H9 (cell line): ENCODE results near the gene ST6GALNAC3. TPM values are rescaled to one million over a fixed set of nuclear protein-coding genes. Genes with fewer than 3 reads are reported as not detected.

Experiments
- DNase-seq: peaks from one replicate; pipeline ENCODE4 v3.0.0-alpha.2; 2017
- H2AFZ ChIP-seq: one replicate; pipeline ENCODE4 v1.6.1; 2013; ENCODE audit warnings: mild to moderate bottlenecking, low read length, control low read depth, moderate library complexity
- H2AK5ac ChIP-seq: 2 replicates; pipeline ENCODE4 v1.6.1; 2013; ENCODE audit warnings: low read length, control low read depth, mixed read lengths; ENCODE audit not compliant: insufficient read length
- H2BK120ac ChIP-seq: one replicate; pipeline ENCODE4 v1.6.1; 2013; ENCODE audit warnings: low read depth, mild to moderate bottlenecking, low read length, control low read depth, inconsistent platforms; ENCODE audit not compliant: poor library complexity, severe bottlenecking
- H2BK12ac ChIP-seq: 2 replicates; pipeline ENCODE4 v1.6.1; 2013; ENCODE audit warnings: low read length, control low read depth, mixed read lengths, low read depth; ENCODE audit not compliant: insufficient read length
- H2BK15ac ChIP-seq: 2 replicates; pipeline ENCODE4 v1.6.1; 2013; ENCODE audit warnings: low read depth, low read length, control low read depth
- H2BK20ac ChIP-seq: one replicate; pipeline ENCODE4 v1.6.1; 2013; ENCODE audit warnings: low read depth, mild to moderate bottlenecking, low read length, control low read depth, inconsistent platforms; ENCODE audit not compliant: poor library complexity, severe bottlenecking
- H2BK5ac ChIP-seq: 2 replicates; pipeline ENCODE4 v1.6.1; 2013; ENCODE audit warnings: low read length, control low read depth, mixed read lengths; ENCODE audit not compliant: insufficient read length
- H3K14ac ChIP-seq: 2 replicates; pipeline ENCODE4 v1.6.1; 2013; ENCODE audit warnings: low read length, control low read depth; ENCODE audit not compliant: insufficient read depth
- H3K18ac ChIP-seq: 2 replicates; pipeline ENCODE4 v1.6.1; 2013; ENCODE audit warnings: low read depth, mild to moderate bottlenecking, mixed read lengths, low read length, control low read depth; ENCODE audit not compliant: insufficient read length
- H3K23ac ChIP-seq: 2 replicates; pipeline ENCODE4 v1.6.1; 2013; ENCODE audit warnings: low read length, control low read depth, mixed read lengths, low read depth; ENCODE audit not compliant: insufficient read length
- H3K23me2 ChIP-seq: 2 replicates; pipeline ENCODE4 v1.6.1; 2013; ENCODE audit warnings: low read depth, mild to moderate bottlenecking, mixed read lengths, low read length, control low read depth; ENCODE audit not compliant: insufficient read length, poor library complexity, severe bottlenecking
- H3K27ac ChIP-seq: 2 replicates; pipeline ENCODE4 v1.5.1; 2013; ENCODE audit warnings: low read length, control low read depth, mixed read lengths, low read depth; ENCODE audit not compliant: insufficient read length
- H3K27me3 ChIP-seq: 2 replicates; pipeline ENCODE4 v1.6.1; 2013; ENCODE audit warnings: low read length, control low read depth, inconsistent platforms; ENCODE audit not compliant: insufficient read depth
- H3K4ac ChIP-seq: 2 replicates; pipeline ENCODE4 v1.6.1; 2013; ENCODE audit warnings: low read depth, mild to moderate bottlenecking, control low read depth, inconsistent platforms, low read length, moderate library complexity
- H3K4me1 ChIP-seq: 2 replicates; pipeline ENCODE4 v1.6.1; 2013; ENCODE audit warnings: low read length, control low read depth, inconsistent platforms; ENCODE audit not compliant: insufficient read depth
- H3K4me2 ChIP-seq: 2 replicates; pipeline ENCODE4 v1.6.1; 2013; ENCODE audit warnings: low read length, control low read depth, mixed read lengths; ENCODE audit not compliant: insufficient read length, insufficient read depth
- H3K56ac ChIP-seq: 2 replicates; pipeline ENCODE4 v1.6.1; 2013; ENCODE audit warnings: low read depth, mild to moderate bottlenecking, mixed read lengths, low read length, control low read depth; ENCODE audit not compliant: insufficient read length
- H3K79me1 ChIP-seq: 2 replicates; pipeline ENCODE4 v1.6.1; 2013; ENCODE audit warnings: low read depth, mild to moderate bottlenecking, moderate library complexity, low read length, control low read depth, inconsistent platforms; ENCODE audit not compliant: insufficient read depth, poor library complexity, severe bottlenecking
- H3K79me2 ChIP-seq: 2 replicates; pipeline ENCODE4 v1.6.1; 2013; ENCODE audit warnings: low read length, control low read depth, inconsistent platforms; ENCODE audit not compliant: insufficient read depth
- H3K9ac ChIP-seq: 2 replicates; pipeline ENCODE4 v1.6.1; 2013; ENCODE audit warnings: low read length, control low read depth, mixed read lengths; ENCODE audit not compliant: insufficient read length; ENCODE audit errors: extremely low read depth
- H3K9me3 ChIP-seq: one replicate; pipeline ENCODE4 v1.6.1; 2013; ENCODE audit warnings: low read depth, low read length, inconsistent platforms; ENCODE audit not compliant: control insufficient read depth
- H3T11ph ChIP-seq: one replicate; pipeline ENCODE4 v1.6.1; 2013; ENCODE audit warnings: mild to moderate bottlenecking, low read length, control low read depth, inconsistent platforms
- H4K20me1 ChIP-seq: one replicate; pipeline ENCODE4 v1.6.1; 2013; ENCODE audit not compliant: control insufficient read depth, insufficient read length, insufficient read depth
- H4K5ac ChIP-seq: 2 replicates; pipeline ENCODE4 v1.6.1; 2013; ENCODE audit warnings: low read depth, mild to moderate bottlenecking, mixed read lengths, low read length, control low read depth; ENCODE audit not compliant: insufficient read length
- H4K8ac ChIP-seq: replicated peaks from 2 replicates; pipeline ENCODE4 v1.6.1; 2013; ENCODE audit warnings: low read length, control low read depth, mixed read lengths, low read depth; ENCODE audit not compliant: insufficient read length
- H4K91ac ChIP-seq: 2 replicates; pipeline ENCODE4 v1.6.1; 2013; ENCODE audit warnings: low read depth, mild to moderate bottlenecking, moderate library complexity, mixed read lengths, low read length, control low read depth; ENCODE audit not compliant: insufficient read length
- H3K27ac Mint-ChIP-seq, 3 experiments: 2 replicates in 2 of 3; 3 replicates in 1 of 3; pipeline ENCODE4 v1.8.0; 2020 to 2021; ENCODE audit warnings: mixed read lengths in 3 of 3, mild to moderate bottlenecking in 1 of 3, moderate library complexity in 1 of 3
- H3K27me3 Mint-ChIP-seq: 2 replicates; pipeline ENCODE4 v1.8.0; 2021; ENCODE audit warnings: low read depth, mild to moderate bottlenecking, moderate library complexity, mixed read lengths
- H3K36me3 Mint-ChIP-seq, 3 experiments: 2 replicates in 2 of 3; 3 replicates in 1 of 3; pipeline ENCODE4 v1.8.0; 2020 to 2021; ENCODE audit warnings: low read depth in 3 of 3, mixed read lengths in 3 of 3; ENCODE audit not compliant: insufficient read depth in 1 of 3
- H3K4me1 Mint-ChIP-seq, 2 experiments: 2 replicates each; pipeline ENCODE4 v1.8.0; 2020; ENCODE audit warnings: mixed read lengths in 2 of 2
- H3K4me3 Mint-ChIP-seq, 2 experiments: 2 replicates in 1 of 2; 3 replicates in 1 of 2; pipeline ENCODE4 v1.8.0; 2020 to 2021; ENCODE audit warnings: mild to moderate bottlenecking in 2 of 2, mixed read lengths in 2 of 2, moderate library complexity in 1 of 2
- H3K9me3 Mint-ChIP-seq, 2 experiments: 2 replicates in 1 of 2; 3 replicates in 1 of 2; pipeline ENCODE4 v1.8.0; 2020; ENCODE audit warnings: mild to moderate bottlenecking in 2 of 2, mixed read lengths in 2 of 2, moderate library complexity in 1 of 2
- CTCF ChIP-seq: fragments of 200-600 bp; sonication (generic); conservative IDR thresholded peaks from 3 replicates; pipeline ENCODE4 v1.8.0; 2021; ENCODE audit warnings: antibody characterized with exemption, mild to moderate bottlenecking
- WGBS: extraction: QIAGEN DNeasy Blood & Tissue Kit; methylation state at CpG from one replicate; pipeline ENCODE4 v1.1.7; 2013; ENCODE audit warnings: missing lambda C conversion rate, low lambda C conversion rate, mixed read lengths; ENCODE audit not compliant: insufficient read length; ENCODE audit errors: extremely low coverage; 5-methylcytosine and 5-hydroxymethylcytosine counted together
- total RNA-seq: library from RNA; stranded (reverse); gene quantifications from 2 replicates; pipeline ENCODE4 v1.2.1, GENCODE V29; 2021

The ST6GALNAC3 gene
- total RNA-seq, 1 experiment from 2014 or later = 11.2 TPM

- Histone ChIP-seq H3K27ac (no peak overlapping the region), H3K4ac (no peak overlapping the region), H3K23ac (no peak overlapping the region), H3K79me1 (no peaks in the 10 kb centered on the region), H4K20me1 (no peaks in the 10 kb centered on the region), H3K27me3 (no peaks in the 10 kb centered on the region), H3K14ac (no peak overlapping the region), H3K56ac (no peak overlapping the region), H3K9ac (no peak overlapping the region), H2BK15ac (no peak overlapping the region), H2AK5ac (no peak overlapping the region), H2BK5ac (no peak overlapping the region), H3T11ph (no peak overlapping the region), H3K18ac (no peak overlapping the region), H4K8ac (no peak overlapping the region), H4K5ac (no peak overlapping the region), H3K23me2 (no peaks in the 10 kb centered on the region), H2BK12ac (no peak overlapping the region), H3K4me1 (no peaks in the 10 kb centered on the region), H2BK20ac (no peak overlapping the region), H2BK120ac (no peak overlapping the region), H3K79me2 (no peaks in the 10 kb centered on the region), H4K91ac (no peak overlapping the region), H3K4me2 (no peak overlapping the region), H2AFZ (no peak overlapping the region), H3K9me3 (no peaks in the 10 kb centered on the region)
- TF ChIP-seq CTCF = no peak
- Mint-ChIP-seq H3K27me3 (no peaks in the 10 kb centered on the region), H3K36me3 (peaks cover 30 to 56% (median 31%) of the 10 kb centered on the region in 3 experiments), H3K27ac (no peak overlapping the region), H3K9me3 (peaks cover 37 to 61% of the 10 kb centered on the region in 2 experiments), H3K4me3 (no peak overlapping the region), H3K4me1 (no peaks in the 10 kb centered on the region)
- WGBS = no CpG with 5 or more reads among the region's 1 CpG
- DNase-seq = no peak
Observed at GRCh38 chr1:76450229-76450628, 375.7 kb downstream of the ST6GALNAC3 start.
